ENCODE measurements around the gene TFPT.

The TFPT gene

DNA sequence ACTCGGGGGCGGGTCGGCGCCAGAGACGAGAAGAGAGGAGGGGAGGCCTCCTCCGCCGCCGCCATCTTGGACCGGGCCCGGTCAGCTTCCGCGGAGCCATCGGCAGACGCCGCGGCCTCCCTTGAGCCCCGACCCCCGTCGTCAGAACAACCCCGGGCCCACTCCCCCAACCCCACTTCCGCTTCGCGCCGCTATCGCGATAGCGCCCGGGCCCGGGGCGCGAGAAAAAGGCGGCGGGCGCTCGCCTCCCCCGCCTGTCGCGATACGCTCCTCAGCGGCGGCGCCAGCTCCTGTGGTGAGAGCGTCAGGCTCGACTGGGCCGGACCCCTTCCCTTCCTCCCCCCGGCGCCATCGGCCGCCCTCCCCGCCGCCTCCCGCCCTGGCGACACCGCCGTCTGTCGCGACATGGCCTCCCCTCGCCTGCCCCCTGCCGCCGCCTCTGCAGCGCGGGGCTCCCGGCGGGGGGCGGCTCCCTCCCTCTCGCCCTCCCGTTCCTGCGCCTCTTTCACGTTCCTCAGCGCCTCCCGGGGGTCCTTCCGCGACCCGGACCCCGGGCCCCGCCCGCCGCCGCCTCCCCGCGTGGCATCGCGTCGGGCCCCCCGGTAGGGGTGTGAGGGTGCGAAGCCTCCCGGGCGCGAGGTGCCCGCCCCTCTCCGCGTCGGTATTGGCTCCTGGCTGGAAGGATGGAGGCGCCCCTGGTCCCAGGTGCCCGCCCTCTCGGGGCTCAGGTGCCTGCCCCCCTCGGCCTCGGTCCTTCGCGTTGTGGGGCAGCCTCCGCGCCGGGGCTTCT, 22.4 kb upstream of the TFPT start, which contains the start of gene CNOT3:
CNOT3 (plus strand) TSS at position 64 of the 790 bp plus-strand sequence. CDS start 5,217 bp downstream, outside the sequence.
- peak within 1 kb of the TSS; percentile 66 for H3K4me3 ChIP-seq (ENCODE audit: control insufficient read depth, low read depth, low read length)
- DNase-seq (ENCODE audit: low read depth): no peak
- TF ChIP-seq, protein P1, sequence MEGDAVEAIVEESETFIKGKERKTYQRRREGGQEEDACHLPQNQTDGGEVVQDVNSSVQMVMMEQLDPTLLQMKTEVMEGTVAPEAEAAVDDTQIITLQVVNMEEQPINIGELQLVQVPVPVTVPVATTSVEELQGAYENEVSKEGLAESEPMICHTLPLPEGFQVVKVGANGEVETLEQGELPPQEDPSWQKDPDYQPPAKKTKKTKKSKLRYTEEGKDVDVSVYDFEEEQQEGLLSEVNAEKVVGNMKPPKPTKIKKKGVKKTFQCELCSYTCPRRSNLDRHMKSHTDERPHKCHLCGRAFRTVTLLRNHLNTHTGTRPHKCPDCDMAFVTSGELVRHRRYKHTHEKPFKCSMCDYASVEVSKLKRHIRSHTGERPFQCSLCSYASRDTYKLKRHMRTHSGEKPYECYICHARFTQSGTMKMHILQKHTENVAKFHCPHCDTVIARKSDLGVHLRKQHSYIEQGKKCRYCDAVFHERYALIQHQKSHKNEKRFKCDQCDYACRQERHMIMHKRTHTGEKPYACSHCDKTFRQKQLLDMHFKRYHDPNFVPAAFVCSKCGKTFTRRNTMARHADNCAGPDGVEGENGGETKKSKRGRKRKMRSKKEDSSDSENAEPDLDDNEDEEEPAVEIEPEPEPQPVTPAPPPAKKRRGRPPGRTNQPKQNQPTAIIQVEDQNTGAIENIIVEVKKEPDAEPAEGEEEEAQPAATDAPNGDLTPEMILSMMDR (IDR thresholded peaks at IDR 0.05; ENCODE audit: control insufficient read depth, insufficient read depth, low read depth, low read length, missing control alignments): peak; percentile 8

DNA sequence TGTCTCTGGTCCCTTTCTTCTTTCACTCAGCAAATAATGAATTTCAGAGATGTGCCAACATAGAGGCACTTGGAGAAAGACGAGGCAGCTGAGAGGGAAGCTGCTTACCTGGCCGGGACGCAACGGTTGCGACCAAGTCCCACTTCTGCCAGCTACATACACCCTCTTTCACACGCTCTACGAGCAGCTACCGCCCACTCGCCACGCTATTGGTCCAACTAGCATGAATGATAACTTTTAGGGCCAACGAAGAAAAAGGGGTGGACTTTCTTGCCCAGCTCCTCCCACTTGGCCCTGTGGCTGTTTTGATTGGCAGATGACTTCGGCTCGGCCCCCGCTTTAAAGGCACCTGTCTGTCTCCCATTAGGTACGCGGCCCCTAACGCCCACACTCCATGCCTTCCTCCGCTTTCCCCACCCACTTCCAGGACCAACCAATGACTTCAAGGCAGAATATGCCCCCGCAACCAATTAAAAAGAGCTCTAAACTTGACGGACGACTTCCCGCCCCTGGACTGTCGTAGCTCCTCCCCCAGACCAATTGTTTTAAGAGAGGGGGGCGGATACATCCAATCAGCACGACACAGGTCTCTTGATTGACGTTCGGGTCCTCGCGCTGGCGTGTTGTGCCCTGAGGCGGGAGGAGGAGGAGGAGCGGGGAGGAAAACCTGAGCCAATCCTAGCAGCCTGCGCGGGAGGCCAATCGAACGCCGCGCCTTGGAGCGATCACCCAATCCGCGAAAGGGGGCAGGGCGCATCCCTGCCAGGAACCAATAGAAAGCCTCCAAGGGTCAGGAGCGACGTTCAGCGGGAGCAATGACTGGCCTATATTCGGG, 21.6 kb upstream of the TFPT start:
- DNase-seq (ENCODE audit: low read depth): peak; percentile 100
- H3K4me3 ChIP-seq (ENCODE audit: control insufficient read depth, low read depth, low read length): peak overlapping the region; percentile 66

DNA sequence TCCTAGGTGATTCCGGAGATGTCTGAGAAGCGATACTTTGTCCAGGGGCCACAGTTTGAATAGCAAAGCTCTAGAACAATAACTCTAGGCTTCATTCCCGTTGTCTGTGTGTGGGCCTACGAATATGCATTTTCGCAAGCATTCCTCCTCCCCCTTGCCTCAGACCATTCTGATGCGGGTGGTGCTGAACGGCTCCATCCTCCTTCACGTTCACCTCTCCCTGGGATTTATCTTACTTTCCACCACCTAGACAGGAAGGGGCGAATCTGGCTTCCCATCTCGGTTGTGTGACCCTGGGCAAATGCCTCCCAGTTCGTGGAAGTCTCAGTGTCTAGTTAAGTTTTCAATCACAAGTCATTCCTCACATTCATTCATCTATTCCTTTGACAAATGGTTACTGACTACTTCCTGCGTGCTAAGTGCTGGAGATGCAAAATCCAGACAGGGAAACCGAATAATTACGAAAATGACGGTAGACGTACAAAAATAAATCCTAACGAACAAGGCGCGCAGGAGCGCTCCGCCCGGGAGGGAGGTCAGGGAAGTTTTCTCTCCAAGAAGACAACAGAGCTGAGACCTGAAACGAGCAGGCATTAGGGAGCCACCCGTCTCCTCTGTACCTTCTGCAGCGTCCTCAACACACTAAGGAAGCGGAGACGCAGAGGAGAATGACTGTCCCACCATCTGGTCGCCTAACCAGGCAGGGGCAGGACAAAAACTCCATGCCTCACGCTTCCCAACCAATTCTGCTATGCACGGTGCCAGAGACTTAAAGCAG, 20.8 kb upstream of the TFPT start:
- no peak for DNase-seq (ENCODE audit: low read depth)
- H3K4me3 ChIP-seq (ENCODE audit: control insufficient read depth, low read depth, low read length): peak overlapping the region; percentile 31
- TF ChIP-seq, protein P1 (IDR thresholded peaks at IDR 0.05; ENCODE audit: control insufficient read depth, insufficient read depth, low read depth, low read length, missing control alignments): no peak

More for the DNA sequence above, 21.6 kb upstream of the TFPT start:
- TF ChIP-seq, protein P1 (IDR thresholded peaks at IDR 0.05; ENCODE audit: control insufficient read depth, insufficient read depth, low read depth, low read length, missing control alignments): no peak

DNA sequence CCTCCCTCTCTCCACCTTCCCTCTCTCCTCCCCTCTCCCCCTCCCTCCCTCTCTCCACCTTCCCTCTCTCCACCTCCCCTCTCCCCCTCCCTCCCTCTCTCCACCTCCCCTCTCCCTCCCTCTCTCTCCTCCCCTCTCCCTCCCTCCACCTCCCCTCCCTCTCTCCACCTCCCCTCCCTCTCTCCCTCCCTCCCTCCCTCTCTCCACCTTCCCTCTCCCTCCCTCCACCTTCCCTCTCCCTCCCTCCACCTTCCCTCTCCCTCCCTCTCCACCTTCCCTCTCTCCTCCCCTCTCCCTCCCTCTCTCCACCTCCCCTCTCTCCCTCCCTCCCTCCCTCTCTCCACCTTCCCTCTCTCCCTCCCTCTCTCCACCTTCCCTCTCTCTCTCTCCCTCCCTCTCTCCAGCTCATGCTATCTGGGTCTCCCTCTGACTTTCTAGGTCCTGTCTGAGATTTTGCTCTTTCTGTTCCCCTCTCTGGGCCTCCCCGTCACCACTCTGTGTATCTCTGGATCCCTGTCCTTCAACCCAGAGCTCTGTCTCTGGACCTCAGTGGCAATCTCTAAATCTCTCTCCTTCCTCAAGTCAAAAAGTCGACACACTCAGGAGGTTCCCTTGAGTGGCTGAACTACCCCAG, 18.6 kb upstream of the TFPT start:
- TF ChIP-seq, protein P1 (IDR thresholded peaks at IDR 0.05; ENCODE audit: control insufficient read depth, insufficient read depth, low read depth, low read length, missing control alignments): no peak
- DNase-seq (ENCODE audit: low read depth): no peak
- no peak overlapping the region for H3K4me3 ChIP-seq (ENCODE audit: control insufficient read depth, low read depth, low read length)

DNA sequence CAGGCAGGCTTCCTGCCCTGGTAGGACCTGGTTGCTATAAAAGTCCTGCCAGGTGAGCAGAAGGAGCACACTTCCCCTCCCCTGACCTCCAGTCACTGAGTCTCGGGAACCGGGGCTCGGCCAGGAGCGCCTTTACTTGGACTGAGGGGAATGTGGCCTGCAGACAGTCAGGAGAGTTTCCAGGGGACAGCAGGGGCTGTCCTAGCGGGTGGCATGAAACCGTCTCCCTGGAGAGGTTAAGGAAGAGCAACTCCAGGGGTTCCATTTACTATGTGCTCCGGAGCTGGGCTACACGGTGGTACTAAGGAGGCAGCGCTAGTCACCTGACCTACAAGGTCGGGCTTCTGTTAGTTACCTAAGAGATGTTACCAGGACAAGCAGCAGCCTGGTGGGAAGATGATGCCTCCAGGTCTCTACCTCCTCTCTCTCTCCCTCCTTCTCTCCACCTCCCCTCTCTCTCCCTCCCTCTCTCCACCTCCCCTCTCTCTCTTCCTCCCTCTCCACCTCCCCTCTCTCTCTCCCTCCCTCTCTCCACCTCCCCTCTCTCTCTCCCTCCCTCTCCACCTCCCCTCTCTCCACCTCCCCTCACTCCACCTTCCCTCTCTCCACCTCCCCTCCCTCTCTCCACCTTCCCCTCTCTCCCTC, 18.0 kb upstream of the TFPT start:
- DNase-seq (ENCODE audit: low read depth): no peak
- TF ChIP-seq, protein P1 (IDR thresholded peaks at IDR 0.05; ENCODE audit: control insufficient read depth, insufficient read depth, low read depth, low read length, missing control alignments): no peak
- no peak overlapping the region for H3K4me3 ChIP-seq (ENCODE audit: control insufficient read depth, low read depth, low read length)
